PFSK-1 (cell line): ENCODE results near the gene LPCAT3.

Experiments
- FOXP2 ChIP-seq: optimal IDR thresholded peaks from 2 replicates; pipeline ENCODE3; 2011; ENCODE audit warnings: borderline replicate concordance, control low read depth, inconsistent platforms; ENCODE audit not compliant: insufficient read depth; ENCODE audit errors: extremely low read length, extremely low read depth
- POLR2AphosphoS5 ChIP-seq: IDR thresholded peaks from 2 replicates; pipeline ENCODE4 v1.6.1; 2012; ENCODE audit warnings: low read depth, mild to moderate bottlenecking, control low read depth, low read length, moderate library complexity
- REST ChIP-seq, 2 experiments: IDR thresholded peaks; 2 replicates each; pipeline versions ENCODE4 v1.6.1 to v1.8.0; 2011 to 2012; ENCODE audit warnings: low read depth in 2 of 2, low read length in 2 of 2, control low read depth in 1 of 2, inconsistent platforms in 1 of 2, mild to moderate bottlenecking in 1 of 2, moderate library complexity in 1 of 2; ENCODE audit not compliant: insufficient read depth in 1 of 2
- SIN3A ChIP-seq: IDR thresholded peaks from 2 replicates; pipeline ENCODE4 v1.6.1; 2012; ENCODE audit warnings: mild to moderate bottlenecking, low read length, moderate library complexity, borderline replicate concordance; ENCODE audit not compliant: insufficient read depth
- TAF1 ChIP-seq: IDR thresholded peaks from 2 replicates; pipeline ENCODE4 v1.6.1; 2012; ENCODE audit warnings: low read length, control low read depth, borderline replicate concordance; ENCODE audit not compliant: insufficient read depth

LPCAT3 gene

DNA sequence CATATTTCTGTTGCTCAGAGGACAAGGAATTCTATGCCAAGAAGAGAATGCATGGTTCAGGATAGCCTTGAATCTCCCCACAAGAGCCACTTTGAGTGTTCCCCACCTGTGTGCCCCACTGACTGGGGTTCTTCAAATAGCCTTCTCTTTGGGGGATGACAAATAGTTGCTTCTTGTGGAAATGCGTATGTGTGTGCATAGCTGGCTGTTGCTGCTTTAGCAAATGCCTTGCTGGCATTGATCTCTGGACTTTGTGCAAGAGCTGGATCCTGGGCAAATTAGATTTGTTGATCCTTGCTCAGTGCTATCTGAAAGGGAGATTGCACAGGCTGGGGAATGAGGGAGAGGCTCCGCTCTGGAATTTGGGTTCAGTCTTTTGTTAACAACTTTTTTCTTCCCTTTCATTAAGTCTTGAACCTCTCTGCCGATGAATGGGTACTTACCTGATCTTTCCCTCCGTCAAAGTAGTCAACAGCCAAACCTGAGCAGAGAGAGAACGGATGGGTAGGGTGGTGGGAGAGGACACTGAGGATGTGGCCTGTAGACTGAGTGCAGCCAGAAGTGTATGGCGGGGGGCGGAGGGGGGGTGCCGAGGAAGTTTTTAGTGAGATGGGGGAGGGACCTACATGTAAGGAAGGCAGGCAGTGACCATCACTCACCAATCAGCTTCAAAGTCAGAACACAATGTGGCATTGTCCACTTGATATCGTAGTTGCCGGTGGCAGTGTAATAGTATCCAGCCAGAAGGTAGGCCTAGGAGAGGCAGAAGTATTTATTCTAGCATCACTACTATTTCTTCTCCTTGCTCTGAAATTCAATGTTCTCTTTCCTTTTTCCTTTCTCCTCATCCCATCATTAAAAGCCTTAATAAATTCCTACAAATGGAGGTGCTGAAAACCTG is 36.9 kb downstream of the LPCAT3 start:
- TF ChIP-seq TAF1 (no peak), FOXP2 (no peak), REST (IDR thresholded peaks at IDR 0.05; ENCODE audit: insufficient read depth in 1 of 2, low read depth in 2 of 2, low read length in 2 of 2) (no peak), SIN3A (no peak), POLR2AphosphoS5 (no peak)

DNA sequence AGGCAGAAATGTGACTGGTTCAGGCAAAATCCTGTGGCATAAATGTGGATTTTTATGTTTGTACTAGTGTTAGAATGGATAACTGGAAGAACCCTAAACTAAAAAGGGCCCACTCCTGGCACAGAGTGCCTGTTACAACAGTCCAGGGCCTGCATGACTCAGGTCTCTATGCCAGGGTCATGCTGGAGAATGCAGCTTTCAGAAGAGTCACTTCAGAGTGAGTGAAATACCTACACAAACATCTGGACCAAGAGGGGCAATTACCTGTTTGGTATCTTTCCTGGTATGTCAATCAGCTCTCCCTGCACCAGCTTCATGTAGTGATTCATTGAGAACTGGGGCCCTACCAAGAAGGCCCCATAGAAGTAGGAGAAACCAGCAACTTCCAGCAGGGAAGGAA is 37.5 kb downstream of the LPCAT3 start:
- no peak for TF ChIP-seq TAF1
- TF ChIP-seq SIN3A, result no peak
- TF ChIP-seq REST (IDR thresholded peaks at IDR 0.05; ENCODE audit: insufficient read depth in 1 of 2, low read depth in 2 of 2, low read length in 2 of 2), result no peak
- TF ChIP-seq POLR2AphosphoS5, result no peak
- TF ChIP-seq FOXP2, result no peak

GRCh38 chr12:6980075-6980474 is 38.2 kb downstream of the LPCAT3 start:
- no peak for TF ChIP-seq TAF1
- no peak for TF ChIP-seq FOXP2
- no peak for TF ChIP-seq SIN3A
- TF ChIP-seq POLR2AphosphoS5, result no peak
- TF ChIP-seq REST (IDR thresholded peaks at IDR 0.05; ENCODE audit: insufficient read depth in 1 of 2, low read depth in 2 of 2, low read length in 2 of 2), result no peak

DNA sequence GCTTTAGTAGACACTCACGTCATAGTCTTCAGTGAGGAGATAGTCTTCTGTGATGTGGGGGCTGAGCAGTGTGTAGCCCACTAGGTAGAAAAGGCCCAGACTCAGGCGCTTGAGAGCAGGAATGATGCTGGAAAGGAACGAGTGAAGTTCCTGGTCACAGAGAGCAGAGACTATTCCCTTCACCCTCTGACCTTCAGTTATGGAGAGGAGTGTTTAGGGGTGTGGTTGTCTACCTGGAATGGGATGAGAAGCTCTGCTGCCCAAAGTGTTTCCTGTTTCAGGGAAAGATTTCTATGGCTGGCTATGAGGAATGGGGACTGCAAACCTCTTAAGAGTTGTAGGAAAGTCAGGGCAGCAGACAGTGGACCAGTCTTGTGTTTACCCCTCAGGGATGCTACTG is 38.8 kb downstream of the LPCAT3 start:
- TF ChIP-seq SIN3A (no peak), POLR2AphosphoS5 (peak; percentile 33; the same call in 1 of the 2 replicates)

- no peak for TF ChIP-seq SIN3A
- TF ChIP-seq TAF1, result no peak
- TF ChIP-seq FOXP2, result no peak
- no peak for TF ChIP-seq POLR2AphosphoS5
- no peak for TF ChIP-seq REST (IDR thresholded peaks at IDR 0.05; ENCODE audit: insufficient read depth in 1 of 2, low read depth in 2 of 2, low read length in 2 of 2)
Observed at GRCh38 chr12:6979021-6979420, 39.3 kb downstream of the LPCAT3 start.
